Liver (tissue), 4 donors: Measurements from ENCODE around the gene OR4K15. TPM values are rescaled to one million over a fixed set of nuclear protein-coding genes. Genes with fewer than 3 reads are reported as not detected.

Source experiments
- polyA plus RNA-seq, 2 donors: library from polyadenylated mRNA; stranded (reverse) in 1 of 2; unstranded in 1 of 2; fragments of 200-250 nt in 1 of 2; fragments of >200 nt in 1 of 2; fragmentation: Nextera tagmentation in 1 of 2; extraction: Ambion mirVana in 1 of 2; gene quantifications; one replicate each; pipeline versions ENCODE4 v1.2.1 to v1.2.3, GENCODE V29; 2013 to 2015
- total RNA-seq, 2 donors: library from RNA; depleted of rRNA; stranded (reverse); fragments of >200 nt; gene quantifications; one replicate each; pipeline ENCODE4 v1.2.3, GENCODE V29; 2014
- donor health status: healthy.
- donor health status: healthy.
- donor health status: healthy.

The OR4K15 gene
- total and polyA plus RNA-seq, 4 donors, result not detected

Other genes starting within 250 kb of the OR4K15 start
- gene OR4Q3, start 232.0 kb upstream of the OR4K15 start, total RNA-seq, result not detected
- gene OR4Q3, start 232.0 kb upstream of the OR4K15 start, polyA plus RNA-seq, result not detected
- not detected for gene OR4M1, start 202.1 kb upstream of the OR4K15 start, total RNA-seq
- not detected for gene OR4M1, start 202.1 kb upstream of the OR4K15 start, polyA plus RNA-seq
- not detected for gene OR4N2, start 171.8 kb upstream of the OR4K15 start, total RNA-seq
- gene OR4N2, start 171.8 kb upstream of the OR4K15 start, polyA plus RNA-seq, result not detected
- not detected for gene OR4K2, start 100.4 kb upstream of the OR4K15 start, total RNA-seq
- not detected for gene OR4K2, start 100.4 kb upstream of the OR4K15 start, polyA plus RNA-seq
- gene OR4K5, start 55.0 kb upstream of the OR4K15 start, total RNA-seq, result not detected
- not detected for gene OR4K5, start 55.0 kb upstream of the OR4K15 start, polyA plus RNA-seq
- gene OR4K1, start 44.7 kb upstream of the OR4K15 start, total RNA-seq, result not detected
- gene OR4K1, start 44.7 kb upstream of the OR4K15 start, polyA plus RNA-seq, result not detected
- not detected for gene OR4Q2, start 26.6 kb downstream of the OR4K15 start, total RNA-seq
- gene OR4Q2, start 26.6 kb downstream of the OR4K15 start, polyA plus RNA-seq, result not detected
- gene OR4K14, start 43.7 kb downstream of the OR4K15 start, total RNA-seq, result not detected
- gene OR4K14, start 43.7 kb downstream of the OR4K15 start, polyA plus RNA-seq, result not detected
- gene OR4K13, start 60.4 kb downstream of the OR4K15 start, total RNA-seq, result not detected
- not detected for gene OR4K13, start 60.4 kb downstream of the OR4K15 start, polyA plus RNA-seq
- not detected for gene OR4L1, start 84.5 kb downstream of the OR4K15 start, total RNA-seq
- gene OR4L1, start 84.5 kb downstream of the OR4K15 start, polyA plus RNA-seq, result not detected
- gene OR4K17, start 135.1 kb downstream of the OR4K15 start, total RNA-seq, result not detected
- gene OR4K17, start 135.1 kb downstream of the OR4K15 start, polyA plus RNA-seq, result not detected
- gene OR4N5, start 163.2 kb downstream of the OR4K15 start, total RNA-seq, result not detected
- gene OR4N5, start 163.2 kb downstream of the OR4K15 start, polyA plus RNA-seq, result not detected
- not detected for gene OR11G2, start 215.3 kb downstream of the OR4K15 start, total RNA-seq
- not detected for gene OR11G2, start 215.3 kb downstream of the OR4K15 start, polyA plus RNA-seq
- not detected for gene OR11H6, start 248.1 kb downstream of the OR4K15 start, total RNA-seq
- not detected for gene OR11H6, start 248.1 kb downstream of the OR4K15 start, polyA plus RNA-seq